ENCODE data around the gene ZNF835.

DNA sequence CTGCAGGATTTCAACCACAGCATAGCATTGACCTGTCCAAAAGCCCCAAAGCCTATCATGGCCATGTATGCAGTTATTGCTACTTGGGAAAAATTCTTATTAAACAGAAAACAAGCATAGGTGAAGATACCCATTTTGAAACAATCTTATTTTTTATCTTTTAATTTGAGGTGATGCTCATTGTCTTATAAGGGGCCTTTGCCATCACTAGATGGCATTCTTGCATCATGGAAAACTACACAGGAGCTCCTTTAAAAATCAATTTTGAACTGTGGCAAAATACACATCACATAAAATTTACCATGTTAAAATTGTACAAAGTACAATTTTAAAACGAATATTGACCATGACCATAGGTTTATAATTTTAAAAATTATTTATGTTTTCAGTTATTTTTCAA lies 38.9 kb upstream of the ZNF835 start:
- TF ChIP-seq, protein P1, sequence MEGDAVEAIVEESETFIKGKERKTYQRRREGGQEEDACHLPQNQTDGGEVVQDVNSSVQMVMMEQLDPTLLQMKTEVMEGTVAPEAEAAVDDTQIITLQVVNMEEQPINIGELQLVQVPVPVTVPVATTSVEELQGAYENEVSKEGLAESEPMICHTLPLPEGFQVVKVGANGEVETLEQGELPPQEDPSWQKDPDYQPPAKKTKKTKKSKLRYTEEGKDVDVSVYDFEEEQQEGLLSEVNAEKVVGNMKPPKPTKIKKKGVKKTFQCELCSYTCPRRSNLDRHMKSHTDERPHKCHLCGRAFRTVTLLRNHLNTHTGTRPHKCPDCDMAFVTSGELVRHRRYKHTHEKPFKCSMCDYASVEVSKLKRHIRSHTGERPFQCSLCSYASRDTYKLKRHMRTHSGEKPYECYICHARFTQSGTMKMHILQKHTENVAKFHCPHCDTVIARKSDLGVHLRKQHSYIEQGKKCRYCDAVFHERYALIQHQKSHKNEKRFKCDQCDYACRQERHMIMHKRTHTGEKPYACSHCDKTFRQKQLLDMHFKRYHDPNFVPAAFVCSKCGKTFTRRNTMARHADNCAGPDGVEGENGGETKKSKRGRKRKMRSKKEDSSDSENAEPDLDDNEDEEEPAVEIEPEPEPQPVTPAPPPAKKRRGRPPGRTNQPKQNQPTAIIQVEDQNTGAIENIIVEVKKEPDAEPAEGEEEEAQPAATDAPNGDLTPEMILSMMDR (IDR thresholded peaks at IDR 0.05): no peak
- no peak for TF ChIP-seq POLR2A (IDR thresholded peaks at IDR 0.05)

Measured in gastroesophageal sphincter (tissue), 3 donors.